Right forelimb (tissue), 1 donor: ENCODE data around the gene TSPY3.
"Not testable (repeated sequence)": the region's sequence is repeated elsewhere in the genome, so short reads cannot be mapped to it uniquely, and the experiment has no call there.

Source experiments
- DNase-seq: peaks from one replicate; pipeline ENCODE4 v3.0.0-alpha.2; 2018

Gene TSPY3

GRCh38 chrY:9398121-9398520 lies at the start of gene TSPY3:
Gene TSPY3 (plus strand): TSS chrY:9398421. CDS start chrY:9398467, 46 bp downstream.
- not testable (repeated sequence) for DNase-seq

GRCh38 chrY:9357497-9357896 lies 40.7 kb upstream of the TSPY3 start, which contains the start of gene TSPY8:
Gene TSPY8 (plus strand): TSS chrY:9357797. CDS start chrY:9357843, 46 bp downstream.
- DNase-seq: not testable (repeated sequence)

GRCh38 chrY:9396527-9396926 lies 1.7 kb upstream of the TSPY3 start:
- not testable (repeated sequence) for DNase-seq
